GM13977 (cell line): ENCODE results near the gene PTMS.

Experiments used
- DNase-seq: peaks from one replicate; pipeline ENCODE4 v3.0.0; 2012; ENCODE audit warnings: low spot score
- in situ Hi-C: fragments of 300-500 bp; cut with MboI; formaldehyde crosslinking; loops from one replicate; pipeline ENCODE4 v1.12.0; 2022; ENCODE audit warnings: low sequenced_read_pairs, low pct_unique_long_range_greater_than_20kb, mixed read lengths, inconsistent platforms; ENCODE audit not compliant: unreplicated experiment
- TF ChIP-seq, protein P1 (sequence below): IDR thresholded peaks from 2 replicates; pipeline ENCODE4 v1.5.1; 2012; ENCODE audit warnings: mild to moderate bottlenecking, control low read depth; ENCODE audit not compliant: insufficient read depth; ENCODE audit errors: extremely low read depth, missing control alignments

The PTMS gene

DNA sequence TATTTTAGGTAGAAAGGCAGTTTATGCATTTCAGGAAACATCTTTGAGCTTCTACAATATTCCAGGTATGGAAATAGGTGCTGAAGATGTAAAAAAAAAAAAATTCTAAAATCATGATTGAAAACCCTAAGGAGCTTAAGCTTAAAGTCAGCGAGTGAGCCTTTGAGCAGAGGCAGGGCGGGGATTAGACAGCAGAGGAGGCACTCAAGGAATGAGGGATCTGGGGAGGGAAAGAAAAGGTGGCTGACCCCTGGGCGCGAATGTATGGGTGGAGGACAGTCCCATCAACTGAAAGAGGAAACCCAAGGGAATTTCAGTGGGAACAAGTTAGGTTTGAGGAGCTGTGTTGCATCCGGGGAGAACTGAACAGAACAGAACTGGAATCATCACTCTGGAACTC, 6.4 kb upstream of the PTMS start:
- no peak for DNase-seq
- TF ChIP-seq, protein P1, sequence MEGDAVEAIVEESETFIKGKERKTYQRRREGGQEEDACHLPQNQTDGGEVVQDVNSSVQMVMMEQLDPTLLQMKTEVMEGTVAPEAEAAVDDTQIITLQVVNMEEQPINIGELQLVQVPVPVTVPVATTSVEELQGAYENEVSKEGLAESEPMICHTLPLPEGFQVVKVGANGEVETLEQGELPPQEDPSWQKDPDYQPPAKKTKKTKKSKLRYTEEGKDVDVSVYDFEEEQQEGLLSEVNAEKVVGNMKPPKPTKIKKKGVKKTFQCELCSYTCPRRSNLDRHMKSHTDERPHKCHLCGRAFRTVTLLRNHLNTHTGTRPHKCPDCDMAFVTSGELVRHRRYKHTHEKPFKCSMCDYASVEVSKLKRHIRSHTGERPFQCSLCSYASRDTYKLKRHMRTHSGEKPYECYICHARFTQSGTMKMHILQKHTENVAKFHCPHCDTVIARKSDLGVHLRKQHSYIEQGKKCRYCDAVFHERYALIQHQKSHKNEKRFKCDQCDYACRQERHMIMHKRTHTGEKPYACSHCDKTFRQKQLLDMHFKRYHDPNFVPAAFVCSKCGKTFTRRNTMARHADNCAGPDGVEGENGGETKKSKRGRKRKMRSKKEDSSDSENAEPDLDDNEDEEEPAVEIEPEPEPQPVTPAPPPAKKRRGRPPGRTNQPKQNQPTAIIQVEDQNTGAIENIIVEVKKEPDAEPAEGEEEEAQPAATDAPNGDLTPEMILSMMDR = no peak
- in situ Hi-C loops = no loop called here

DNA sequence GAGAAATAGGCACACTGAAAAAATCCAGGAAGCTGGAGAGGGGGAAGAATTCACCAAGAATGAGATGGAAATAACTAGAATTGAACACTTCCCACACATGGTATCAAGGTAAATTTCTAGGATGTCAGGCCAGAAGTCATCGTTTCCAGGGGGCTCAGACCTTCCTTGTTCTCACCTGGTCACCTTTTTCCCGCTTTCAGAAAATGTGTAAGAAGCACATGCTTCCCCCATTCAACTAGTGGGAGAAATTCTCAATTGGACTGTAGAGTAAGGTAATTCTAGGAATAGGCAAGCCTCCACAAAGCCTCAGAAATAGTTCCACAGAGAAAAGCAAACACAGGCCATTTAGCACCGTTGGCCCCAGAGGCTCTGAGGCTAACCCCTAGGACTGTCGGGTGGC, 2.8 kb upstream of the PTMS start:
- DNase-seq = no peak
- TF ChIP-seq, protein P1 = no peak
- in situ Hi-C loops = no loop called here

DNA sequence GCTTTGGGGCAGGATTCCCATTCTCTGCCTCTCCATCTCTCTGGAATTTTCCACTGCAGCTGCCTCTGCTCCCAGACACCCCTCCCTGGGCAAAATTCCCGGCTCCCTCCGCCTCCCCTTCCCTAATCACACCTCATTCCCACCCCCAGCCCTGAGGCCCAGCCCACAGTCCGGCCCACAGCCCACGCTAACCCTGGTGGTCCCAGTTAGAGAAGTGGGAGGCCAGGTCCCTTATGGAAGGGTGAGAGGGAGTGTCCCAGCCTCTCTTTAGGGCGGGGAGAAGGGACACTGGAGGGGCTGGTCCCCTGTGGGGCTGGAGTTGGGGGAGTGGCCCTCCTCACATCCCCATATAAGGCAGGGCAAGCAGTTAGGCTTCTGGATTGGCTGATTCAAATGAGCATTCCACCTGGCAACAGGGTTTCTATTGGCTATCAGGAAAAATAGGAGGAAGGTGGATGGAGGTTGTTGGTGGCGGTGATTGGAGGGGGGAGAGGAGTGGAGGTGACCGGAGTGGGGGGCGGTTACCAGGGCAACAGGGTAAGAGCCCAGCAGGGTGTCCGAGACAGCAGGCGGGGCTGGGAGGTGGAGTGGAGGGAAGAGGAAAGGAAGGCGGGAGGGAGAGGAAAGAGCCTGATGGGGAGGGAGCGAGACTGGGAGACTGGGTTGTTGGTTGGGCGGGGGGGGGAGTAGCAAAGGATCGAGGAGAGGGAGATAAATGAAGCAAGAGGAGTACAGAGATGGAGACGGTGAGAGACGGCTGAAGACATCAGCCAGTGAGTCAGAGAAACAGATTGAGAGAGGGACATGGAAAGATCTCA, 1.9 kb upstream of the PTMS start:
- in situ Hi-C loops = no loop called here
- peak; percentile 97 for DNase-seq
- TF ChIP-seq, protein P1 = no peak

DNA sequence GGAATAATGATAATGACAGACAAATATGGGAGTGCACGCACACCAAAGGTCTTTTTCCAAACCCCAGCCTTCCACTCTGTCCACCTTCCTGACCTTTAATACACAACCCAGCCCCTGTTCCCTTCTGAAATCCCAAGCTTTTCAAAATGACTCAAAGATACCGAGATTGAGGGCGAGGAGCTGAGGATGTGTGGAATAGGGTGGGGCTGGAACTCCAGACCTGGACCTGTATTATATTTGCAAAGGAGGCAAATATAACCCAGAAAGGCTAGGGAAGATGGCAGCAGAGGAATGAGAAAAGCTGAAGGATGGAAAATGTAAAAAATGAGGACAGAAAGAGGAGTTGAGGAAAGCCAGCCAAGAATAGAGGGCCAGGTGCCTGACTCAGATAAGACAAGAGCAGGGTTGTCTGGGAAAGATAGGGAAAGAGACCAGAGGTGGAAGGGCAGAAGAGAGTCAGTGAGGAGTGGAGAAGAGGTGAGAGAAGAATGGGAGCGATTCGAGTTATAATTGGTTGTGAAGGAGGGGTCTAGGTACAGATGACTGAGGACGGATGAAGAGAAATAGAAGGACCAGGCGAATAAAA, 1.0 kb upstream of the PTMS start:
- in situ Hi-C loops = no loop called here
- no peak for DNase-seq
- TF ChIP-seq, protein P1 = no peak

DNA sequence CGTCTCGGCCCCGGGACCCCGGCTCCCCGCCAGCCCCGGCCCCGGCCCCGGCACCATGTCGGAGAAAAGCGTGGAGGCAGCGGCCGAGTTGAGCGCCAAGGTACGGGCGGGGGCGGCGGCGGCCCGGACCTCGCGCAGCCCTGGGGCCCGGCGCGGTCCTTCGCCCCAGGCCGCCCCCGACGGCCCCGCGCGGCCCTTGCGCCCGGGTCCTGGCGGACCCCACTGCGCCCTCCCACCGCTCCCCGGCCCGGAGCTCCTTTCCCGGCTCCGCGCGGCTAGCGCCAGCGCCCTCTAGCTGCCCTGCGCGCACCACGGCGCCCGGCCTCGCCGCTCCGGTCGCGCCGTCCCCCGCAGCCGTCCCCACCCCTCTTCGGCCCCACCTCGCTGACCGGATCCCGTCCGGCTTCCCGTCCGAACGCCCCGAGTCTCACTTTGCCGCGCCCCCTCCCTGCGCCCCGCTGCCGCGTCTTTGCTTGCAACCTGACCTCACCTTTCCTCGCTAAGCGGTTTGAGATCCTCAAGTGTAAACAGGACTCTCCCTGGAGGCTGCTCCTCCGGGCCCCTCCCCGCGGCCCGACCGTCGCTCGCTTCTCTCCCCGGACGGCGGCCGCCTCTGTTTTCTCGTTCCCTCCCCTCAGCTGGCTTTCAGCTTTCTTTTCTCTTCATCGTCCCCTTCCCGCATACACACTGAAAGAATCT, 637 bp downstream of the PTMS start:
- in situ Hi-C loops = no loop called here

More for the DNA sequence above, 637 bp downstream of the PTMS start:
- peak; percentile 89 for DNase-seq
- TF ChIP-seq, protein P1 = peak; percentile 91
